HG03097 (cell line): ENCODE results near the gene KCNT1.
"Not testable (repeated sequence)": the region's sequence is repeated elsewhere in the genome, so short reads cannot be mapped to it uniquely, and the experiment has no call there.

Experiments used
- ATAC-seq: cut with Tn5 transposase; IDR thresholded peaks from one replicate; pipeline ENCODE4 v1.9.1; 2021; ENCODE audit not compliant: unreplicated experiment, low FRiP score

KCNT1 gene

DNA sequence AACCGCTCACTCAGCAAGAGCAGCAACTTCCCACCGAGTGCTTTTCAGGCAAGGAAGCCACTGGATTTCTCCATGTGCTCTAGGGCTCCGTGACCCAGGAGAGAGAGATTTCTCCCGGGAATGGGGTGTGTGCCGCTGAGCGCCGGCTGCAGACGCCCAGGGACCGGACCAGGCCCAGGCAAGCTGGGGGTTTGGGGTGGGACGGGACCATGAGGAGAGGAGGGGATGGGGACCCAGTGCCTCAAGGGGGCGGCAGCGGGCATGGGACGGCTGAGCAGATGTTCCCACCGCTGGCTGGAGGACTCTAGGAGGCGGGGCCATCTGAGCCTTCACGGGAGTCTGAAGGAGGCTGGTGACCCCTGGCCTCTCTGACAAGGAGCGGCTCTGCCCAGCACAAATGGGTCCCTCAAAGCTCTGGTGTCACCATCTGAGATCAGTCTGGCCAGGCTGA, 30.4 kb upstream of the KCNT1 start:
- ATAC-seq = no peak

DNA sequence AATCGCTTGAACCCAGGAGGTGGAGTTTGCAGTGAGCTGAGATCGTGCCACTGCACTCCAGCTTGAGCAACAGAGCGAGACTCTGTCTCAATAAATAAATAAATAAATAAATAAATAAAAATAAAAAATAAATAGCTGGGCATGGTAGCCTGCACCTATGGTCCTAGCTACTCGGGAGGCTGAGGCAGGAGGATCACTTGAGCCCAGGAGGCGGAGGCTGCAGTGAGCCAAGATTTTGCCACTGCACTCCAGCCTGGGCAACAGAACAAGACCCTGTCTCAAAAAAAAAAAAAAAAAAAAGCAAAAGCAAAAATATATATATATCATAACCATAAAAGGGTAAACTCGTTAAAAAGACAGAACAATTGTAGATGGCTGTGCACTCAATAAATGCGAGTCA, 29.2 kb upstream of the KCNT1 start:
- ATAC-seq = not testable (repeated sequence)

DNA sequence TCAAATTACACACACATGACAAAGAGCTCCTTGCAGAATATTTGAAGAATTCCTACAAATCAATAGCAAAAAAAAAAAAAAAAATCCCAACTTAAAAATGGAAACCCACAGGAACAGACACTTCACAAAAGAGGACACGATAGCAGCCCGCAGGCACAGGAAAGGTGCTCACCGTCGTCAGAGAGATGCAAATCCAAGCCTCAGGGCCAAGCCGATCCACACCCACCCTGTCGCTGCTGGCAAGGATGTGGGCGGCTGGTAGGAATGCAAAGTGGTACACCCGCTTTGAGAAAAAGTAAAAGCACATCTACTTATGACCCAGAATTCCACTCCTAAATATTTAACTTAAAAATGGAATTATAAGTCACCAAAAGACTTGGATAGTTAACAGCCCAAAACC, 28.0 kb upstream of the KCNT1 start:
- ATAC-seq = no peak

DNA sequence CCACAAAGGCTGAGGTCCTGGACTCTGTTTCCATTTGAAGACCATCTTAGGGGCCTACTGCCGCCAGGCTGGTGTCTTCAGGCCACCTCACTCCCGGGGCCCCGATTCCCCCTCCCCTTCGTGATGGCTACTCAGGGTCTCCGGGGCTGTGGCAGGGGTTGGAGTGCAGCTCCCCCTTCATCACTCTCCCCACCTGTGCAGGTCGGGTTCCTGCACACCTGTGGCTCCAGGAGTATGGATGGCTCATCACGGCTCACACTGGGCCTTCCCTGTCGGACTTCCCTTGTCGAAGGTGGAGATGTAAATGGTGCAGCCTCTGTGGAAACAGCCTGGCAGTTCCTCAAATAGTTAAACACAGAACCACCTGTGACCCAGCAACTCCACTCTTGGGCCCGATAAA, 27.0 kb upstream of the KCNT1 start:
- ATAC-seq = no peak

DNA sequence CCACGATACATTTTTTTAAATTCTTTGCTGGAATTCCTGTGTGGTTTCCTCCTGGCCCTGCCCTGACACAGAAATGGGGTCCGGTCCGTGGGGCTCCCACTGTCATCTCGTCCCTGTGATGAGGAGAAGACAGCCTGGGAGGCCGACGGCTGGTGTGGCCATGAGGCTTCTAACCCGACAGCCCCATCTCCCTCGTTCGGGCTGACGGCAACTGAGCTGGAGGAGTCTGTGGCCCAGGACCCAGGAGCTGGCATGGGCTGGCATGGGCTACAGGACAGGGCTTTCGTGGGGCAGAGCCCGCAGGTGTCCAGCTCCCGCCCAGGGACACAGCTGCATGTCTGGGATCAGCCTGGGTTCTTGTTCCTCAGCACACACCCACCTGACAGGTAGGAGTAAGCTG, 25.1 kb upstream of the KCNT1 start:
- no peak for ATAC-seq

DNA sequence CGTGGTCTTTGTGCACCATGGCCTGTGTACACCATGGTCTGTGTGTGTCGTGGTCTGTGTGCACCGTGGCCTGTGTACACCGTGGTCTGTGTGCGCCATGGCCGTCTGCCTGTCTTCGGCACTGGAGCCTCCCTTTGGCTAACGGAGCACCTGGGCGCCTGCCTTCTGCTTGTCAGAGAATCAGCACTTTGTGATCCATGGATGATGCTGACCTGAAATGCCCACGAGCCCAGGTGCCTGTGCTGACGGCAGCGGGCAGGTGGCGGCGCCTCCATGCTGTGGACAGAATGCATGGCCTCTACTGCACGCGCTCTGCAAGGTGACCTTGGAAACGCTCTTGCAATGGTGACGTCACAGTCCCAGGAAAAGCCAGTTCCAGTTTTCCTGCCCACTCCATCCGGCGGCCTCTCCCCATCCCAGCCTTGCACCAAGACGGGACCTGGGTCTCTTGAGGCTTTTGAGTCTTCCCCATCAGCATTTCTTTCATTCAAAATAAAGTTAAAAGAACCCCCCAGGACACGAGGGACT, 24.3 kb upstream of the KCNT1 start:
- no peak for ATAC-seq

DNA sequence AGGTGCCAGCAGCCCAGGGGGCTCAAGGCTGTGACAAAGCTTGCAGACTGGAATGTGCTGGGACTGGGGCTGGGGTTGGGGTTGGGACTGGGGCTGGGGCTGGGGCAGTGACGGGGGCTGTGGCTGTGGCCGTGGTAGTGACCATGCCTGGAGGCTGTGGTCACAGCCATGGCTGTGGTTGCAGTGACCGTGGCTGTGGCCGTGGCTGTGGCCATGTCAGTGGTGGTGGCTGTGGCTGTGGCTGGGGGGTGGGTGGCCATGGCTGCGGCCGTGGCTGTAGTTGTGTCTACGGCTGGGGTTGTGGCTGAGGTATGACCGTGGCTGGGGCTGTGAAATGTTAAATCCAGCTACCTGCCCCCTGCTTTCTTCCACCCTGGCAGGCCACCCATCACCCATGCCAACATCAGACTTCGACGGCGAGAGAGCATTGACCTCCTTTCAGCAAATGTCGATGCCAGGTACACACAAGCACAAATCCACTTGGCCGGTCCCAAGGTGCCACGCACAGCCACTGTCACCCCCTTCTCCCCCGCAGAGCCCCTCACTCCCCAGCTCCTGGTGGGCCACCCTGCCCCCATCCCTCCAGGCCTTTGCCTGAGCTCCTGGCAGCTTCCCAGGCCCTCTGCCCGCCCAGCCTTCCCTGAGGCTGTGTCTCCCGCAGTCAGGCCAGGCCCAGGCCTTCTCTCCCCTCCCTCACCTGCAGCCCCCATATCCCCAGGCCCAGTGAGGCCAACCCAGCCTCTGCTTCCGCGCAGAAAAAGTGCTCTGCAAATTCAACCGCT, 23.6 kb upstream of the KCNT1 start:
- ATAC-seq = no peak

DNA sequence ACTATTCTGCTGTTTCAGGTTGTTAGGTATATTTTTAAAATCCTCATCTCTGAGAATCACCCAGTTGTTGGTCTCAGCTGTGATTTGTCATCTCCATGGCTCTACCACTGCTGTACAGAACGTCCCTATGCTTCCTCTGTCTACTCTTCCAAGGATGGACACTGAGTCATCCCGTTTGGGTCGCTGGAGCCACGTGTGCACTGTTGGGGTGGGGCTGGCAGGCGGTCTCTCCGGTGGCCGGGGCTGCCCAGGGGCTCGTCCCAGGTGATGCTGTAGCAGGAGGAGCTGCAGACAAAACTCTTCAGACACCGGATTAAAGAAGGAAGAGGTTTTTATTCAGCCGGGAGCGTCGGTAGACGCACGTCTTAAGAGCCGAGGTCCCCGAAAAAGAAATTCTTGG, 21.9 kb upstream of the KCNT1 start:
- ATAC-seq = no peak

DNA sequence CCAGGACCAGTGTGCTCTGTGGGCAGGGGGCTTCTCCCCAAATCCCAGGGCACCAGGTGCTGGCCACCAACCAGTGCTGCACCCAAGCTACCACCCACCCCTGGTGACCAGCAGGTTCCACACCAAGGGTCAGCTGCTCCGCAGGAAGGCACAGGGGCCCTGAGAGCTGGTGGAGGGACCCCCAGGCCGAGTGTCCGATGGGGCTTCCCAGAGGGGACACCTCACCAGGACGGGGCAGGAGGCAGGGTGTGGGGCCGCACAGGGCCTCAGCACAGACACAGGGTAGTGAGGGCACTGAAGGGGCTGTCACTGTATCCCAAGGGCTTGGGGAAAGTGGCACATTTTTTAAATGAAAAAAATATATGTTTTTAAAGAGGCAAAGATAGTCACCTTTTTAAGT, 20.8 kb upstream of the KCNT1 start:
- no peak for ATAC-seq

DNA sequence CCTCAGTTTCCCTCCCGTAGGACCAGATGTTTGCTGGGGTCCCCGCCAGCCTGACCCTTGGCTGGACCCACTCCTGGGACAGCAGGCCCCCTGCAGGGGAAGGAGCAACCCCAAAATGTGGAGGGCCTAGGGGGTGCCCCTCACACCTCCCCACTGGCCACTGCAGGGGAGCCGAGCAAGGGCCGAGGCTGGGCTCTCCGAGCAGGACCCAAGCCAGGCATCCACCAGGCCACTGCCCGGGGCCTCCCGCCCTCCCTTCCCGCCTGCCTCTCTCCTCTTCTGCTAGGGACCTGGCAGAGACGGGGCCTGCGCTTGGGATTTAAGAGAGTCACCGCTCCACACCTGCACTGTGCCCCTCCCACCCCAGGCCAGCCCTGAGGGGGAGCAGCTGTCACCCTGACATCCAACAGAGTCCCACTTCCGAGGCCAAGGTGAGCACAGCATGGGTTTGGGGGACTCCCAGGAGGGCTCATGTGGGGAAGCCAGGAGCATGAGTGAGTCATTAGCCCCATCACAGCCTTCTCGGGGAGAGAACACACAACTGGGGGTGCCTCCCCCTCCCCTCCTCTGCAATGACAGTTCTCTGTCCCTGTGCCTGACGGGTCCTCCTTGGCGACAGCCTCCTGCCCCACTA, 18.5 kb upstream of the KCNT1 start:
- no peak for ATAC-seq

DNA sequence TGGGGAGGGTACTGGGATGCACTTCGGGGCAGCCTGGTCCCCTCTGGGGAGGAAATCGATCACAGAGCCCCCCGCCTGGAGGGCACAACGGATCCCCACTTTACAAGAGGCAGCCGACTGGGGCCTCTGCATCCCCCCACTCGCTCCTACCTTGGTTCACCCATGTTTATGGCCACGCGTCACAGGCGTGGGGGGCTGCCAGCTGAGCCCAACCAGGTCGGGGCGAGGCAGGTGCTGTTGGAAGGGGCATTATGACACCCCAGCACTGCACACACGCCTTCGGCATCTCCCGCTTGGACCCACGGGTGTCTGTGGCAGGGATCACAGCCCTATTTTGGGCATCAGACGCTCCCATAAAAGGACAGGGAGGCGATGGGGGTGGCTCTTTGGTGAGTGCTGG, 17.3 kb upstream of the KCNT1 start:
- ATAC-seq = no peak

DNA sequence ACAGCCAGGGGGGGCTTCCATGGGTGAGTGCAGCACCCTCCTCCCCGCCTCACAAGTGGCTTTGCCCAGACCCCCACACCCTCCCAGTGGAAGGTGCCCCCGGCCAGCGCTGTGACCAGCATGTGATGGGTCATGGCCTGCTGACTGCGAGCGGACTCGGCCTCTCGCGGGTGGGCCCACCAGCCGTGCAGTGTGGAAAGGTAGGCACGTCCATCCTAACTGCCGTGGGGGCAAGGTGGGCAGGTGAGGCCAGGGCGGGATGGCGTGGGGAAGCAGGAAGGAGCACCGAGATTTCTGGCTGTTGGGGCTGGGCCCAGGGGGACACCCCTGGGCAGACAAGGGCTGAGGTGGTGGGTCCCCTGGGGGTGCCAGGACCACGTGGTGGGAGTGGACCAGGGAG, 14.8 kb upstream of the KCNT1 start:
- ATAC-seq = no peak

DNA sequence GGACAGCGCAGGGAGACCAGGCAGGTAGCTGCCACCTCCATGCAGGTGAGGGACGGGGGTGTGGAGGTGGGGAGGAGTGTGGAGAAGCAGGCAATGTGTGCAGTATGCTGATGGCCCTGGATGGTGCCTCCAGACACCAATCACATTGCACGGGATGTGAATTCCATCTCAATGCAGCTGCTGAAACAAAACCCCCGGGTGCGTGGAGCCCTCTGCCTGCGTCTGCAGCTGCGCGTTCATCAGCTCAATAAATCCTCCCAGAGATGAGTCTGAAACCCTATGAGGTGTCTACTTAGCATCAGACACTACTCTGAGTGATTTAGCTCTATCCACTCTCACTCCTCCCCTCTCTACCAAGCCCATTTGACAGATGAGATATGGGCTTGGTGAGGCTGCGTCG, 13.0 kb upstream of the KCNT1 start:
- no peak for ATAC-seq

DNA sequence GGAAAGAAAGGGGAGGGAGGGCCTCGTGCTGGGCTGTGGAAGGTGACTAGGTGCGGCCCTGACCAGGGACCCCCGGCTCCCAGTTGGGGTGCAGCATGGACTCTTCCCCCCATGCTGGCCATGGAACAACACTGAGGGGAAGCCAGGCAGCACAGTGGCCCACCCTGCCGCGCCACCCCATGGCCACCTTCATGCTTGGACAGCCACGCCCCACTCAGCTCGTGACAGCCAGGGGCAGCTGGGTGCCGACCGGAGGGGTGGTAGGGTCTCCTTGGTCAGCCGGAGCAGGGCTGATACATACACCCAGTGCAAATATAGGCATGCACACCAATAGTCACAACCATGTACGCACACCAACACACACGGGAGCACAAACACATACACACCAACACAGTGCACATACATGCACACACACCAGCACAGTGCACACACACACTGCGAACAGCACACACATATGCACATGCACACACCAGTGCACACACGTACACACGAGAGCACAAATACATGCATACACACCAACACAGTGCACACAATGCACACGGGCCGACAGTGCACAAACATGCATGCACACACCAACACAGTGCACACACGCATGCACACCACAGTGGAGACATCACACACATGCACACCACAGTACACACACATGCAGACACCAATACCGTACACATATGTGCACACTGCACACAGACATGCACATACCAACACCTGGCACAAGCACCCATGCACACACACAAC, 11.0 kb upstream of the KCNT1 start:
- no peak for ATAC-seq

DNA sequence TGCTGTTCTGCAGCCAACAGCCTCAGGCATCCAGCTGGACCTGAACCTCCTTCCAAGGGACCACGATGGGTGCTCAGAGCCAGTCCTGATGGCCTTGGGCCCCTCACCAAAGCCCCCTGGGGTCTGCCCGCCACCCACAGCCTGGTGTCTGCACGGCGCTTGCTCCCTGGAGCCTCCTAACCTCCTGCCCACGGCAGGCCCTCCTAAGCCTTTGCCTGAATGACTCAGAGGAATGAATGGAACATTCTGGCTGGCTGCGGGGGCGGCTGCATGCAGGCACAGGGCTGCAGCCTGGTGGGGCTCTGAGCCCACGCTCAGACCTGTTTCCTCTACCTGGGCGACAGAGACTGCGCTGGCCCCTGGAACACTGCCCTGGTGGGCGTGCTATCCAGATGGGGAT, 9.6 kb upstream of the KCNT1 start:
- no peak for ATAC-seq

DNA sequence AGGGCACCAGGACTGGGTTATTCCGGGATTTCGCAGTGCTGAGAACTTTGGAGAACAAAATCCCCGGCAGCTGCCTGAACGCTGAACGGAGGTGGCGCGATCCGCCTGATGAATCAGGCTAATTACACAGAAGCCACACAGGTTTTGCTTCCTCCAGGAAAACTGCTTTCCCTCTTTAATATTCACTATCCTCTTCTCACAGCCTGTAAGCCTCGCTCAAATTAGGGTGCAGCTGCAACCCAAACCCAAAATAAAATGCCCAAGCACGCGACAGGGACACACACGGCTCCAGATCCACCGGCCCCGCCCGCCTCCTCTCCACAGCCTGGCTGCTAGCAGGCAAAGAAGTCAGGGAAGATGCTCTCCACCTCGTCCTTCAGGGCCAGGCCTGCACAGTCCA, 8.7 kb upstream of the KCNT1 start:
- no peak for ATAC-seq

DNA sequence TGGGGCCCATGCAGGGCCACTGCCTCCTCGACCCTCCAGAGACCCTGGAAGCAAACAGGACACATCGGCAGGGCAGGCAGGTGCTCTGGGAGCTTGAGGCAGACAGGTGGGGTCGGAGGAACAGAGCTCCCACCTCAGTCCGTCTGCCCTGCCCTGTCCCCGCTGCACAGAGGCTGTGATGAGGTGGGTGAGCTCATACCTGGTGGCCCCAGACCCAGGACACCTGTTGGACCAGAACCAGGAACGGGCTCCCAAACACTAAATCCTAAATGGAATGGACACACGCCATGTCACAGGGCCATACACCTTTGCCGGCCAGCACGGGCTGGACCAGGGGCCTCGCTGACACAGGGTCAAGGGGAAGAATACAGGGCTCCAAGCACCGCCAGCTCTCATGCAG, 8.2 kb upstream of the KCNT1 start:
- no peak for ATAC-seq

DNA sequence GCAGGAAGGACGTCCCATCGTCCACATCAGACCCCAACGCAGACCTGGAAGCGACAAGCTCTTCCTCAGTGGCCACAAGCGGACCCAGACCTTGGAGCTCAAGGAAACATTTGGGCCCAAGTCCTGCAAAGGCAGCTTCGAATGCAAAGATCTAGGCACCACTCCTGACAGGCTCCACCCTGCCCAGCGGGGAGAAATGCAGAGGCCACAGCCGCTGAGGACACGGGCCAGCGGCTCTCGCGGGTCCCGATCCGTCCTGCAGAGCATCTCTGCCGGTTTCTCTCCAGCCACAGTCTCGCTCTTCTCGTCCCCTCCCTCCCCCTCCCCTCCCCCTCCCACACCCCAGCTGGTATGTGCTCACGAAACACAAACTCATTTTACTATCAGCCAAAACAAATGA, 7.6 kb upstream of the KCNT1 start:
- ATAC-seq = no peak

DNA sequence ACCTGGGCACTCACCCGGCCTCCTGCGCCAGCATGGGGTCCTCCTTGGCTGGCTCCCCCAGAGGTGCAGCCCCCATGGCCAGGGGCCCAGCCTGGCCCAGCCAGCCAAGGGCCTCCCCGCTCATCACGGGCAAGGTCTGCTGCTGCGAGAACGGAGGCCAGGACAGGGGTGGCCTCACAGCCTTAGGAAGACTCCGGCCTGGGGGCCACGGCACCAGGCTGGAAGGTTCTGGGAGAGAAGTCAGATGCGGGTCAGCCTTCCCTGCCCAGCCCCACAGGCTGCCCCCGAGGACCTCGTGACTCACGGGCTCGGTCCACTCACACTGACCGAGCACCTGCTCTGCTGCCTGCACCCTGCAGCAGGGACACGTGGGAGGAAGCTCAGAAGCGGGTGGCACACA, 6.9 kb upstream of the KCNT1 start:
- no peak for ATAC-seq

DNA sequence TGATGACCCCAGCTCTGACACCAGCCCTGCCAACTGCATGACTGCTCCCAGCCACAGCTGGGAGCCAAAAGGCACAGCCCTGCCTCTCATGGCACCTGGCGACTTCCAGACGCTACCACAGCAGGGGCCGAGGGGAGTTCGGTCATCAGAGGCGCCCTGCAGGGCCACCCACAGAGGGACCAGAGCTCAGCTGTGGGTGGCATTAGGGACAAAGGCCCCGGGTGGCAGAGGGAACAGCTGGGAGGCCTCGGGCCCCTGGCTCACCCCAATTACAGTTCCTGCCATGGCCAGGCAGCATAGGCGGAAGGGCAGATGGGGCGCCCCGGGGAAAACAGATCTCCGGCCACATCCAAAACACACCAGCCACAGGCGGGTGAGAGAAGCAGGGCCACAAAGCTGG, 6.3 kb upstream of the KCNT1 start:
- ATAC-seq = no peak

DNA sequence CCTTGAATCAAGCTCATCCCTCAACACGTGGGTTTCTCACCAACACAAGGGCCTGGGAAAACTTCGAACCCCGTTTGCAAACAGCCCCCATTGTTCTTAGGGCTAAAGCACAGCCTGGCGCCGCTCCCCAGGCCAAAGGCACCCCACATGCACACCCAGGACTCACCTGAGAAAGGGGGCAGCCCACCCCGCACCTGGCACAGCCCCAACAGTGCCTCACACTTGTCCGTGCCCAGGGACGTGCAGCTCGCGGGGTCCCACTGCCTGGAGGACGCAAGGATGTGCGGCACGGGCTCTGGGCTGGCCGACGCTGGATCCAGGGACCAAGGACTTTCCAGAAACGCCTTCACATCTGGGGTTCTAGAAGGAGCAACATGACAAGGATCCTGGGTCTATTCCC, 5.5 kb upstream of the KCNT1 start:
- ATAC-seq = no peak

DNA sequence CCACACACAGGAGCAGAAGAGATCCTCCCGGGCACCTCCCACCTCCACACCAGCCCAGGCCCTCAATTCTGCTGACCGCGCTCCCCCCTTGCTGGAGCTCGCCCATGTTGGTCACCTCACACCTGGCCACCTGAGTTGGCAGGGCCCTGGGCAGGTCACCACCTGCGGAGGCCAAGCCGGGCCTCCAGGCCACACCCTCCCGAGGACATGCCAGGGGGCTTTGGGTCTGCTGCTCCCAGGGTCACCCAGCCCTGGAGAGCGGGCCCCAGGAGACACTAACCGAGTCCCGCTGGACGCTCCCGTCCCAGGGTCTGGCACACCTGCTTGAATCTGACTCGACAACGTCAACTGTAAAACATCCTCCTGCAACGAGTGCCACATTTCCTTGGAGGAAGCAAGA, 4.8 kb upstream of the KCNT1 start:
- no peak for ATAC-seq
